Measurements from ENCODE around the gene THRB.

- TF ChIP-seq CTCF (IDR thresholded peaks at IDR 0.05; ENCODE audit: low read depth, low read length) (no peak), POLR2A (IDR thresholded peaks at IDR 0.05; ENCODE audit: extremely low read depth, insufficient read length) (no peak), MAX (IDR thresholded peaks at IDR 0.05; ENCODE audit: low read depth, low read length) (no peak)
Observed at GRCh38 chr3:24507776-24508422, 13.2 kb upstream of the THRB start.
